Aorta (tissue), 5 donors: ENCODE data around the gene THSD7B. TPM values are rescaled to one million over a fixed set of nuclear protein-coding genes. Genes with fewer than 3 reads are reported as not detected.
A peak's percentile ranks its signal among the peaks of the same experiment; 100 is the strongest.

Source experiments
- ATAC-seq: fragments of 200-7000 bp; cut with Tn5 transposase; one replicate; pipeline ENCODE4 v1.9.1; 2022; ENCODE audit warnings: moderate library complexity; ENCODE audit not compliant: low FRiP score
- DNase-seq, 2 donors: peaks; one replicate each; pipeline ENCODE4 v3.0.0-alpha.2; 2020
- H3K27ac ChIP-seq, 2 donors: one replicate each; pipeline ENCODE4 v1.5.1; 2013; ENCODE audit warnings: low read length in 2 of 2, mild to moderate bottlenecking in 2 of 2, moderate library complexity in 2 of 2, control low read depth in 1 of 2, inconsistent platforms in 1 of 2, low read depth in 1 of 2
- H3K27me3 ChIP-seq, 2 donors: one replicate each; pipeline ENCODE4 v1.6.1; 2013; ENCODE audit warnings: control low read depth in 1 of 2, low read length in 1 of 2, mild to moderate bottlenecking in 1 of 2, moderate library complexity in 1 of 2; ENCODE audit not compliant: insufficient read depth in 2 of 2, control insufficient read depth in 1 of 2
- H3K36me3 ChIP-seq, 2 donors: one replicate each; pipeline ENCODE4 v1.6.1; 2013; ENCODE audit warnings: control low read depth in 1 of 2, low read length in 1 of 2, mild to moderate bottlenecking in 1 of 2; ENCODE audit not compliant: insufficient read depth in 2 of 2, control insufficient read depth in 1 of 2
- H3K4me1 ChIP-seq, 2 donors: one replicate each; pipeline ENCODE4 v1.6.1; 2013; ENCODE audit warnings: low read length in 2 of 2, control low read depth in 1 of 2, mild to moderate bottlenecking in 1 of 2, moderate library complexity in 1 of 2; ENCODE audit not compliant: insufficient read depth in 2 of 2, control insufficient read depth in 1 of 2
- H3K4me3 ChIP-seq, 2 donors: one replicate each; pipeline ENCODE4 v1.5.1; 2013; ENCODE audit warnings: low read length in 2 of 2, control low read depth in 1 of 2, mild to moderate bottlenecking in 1 of 2
- H3K9me3 ChIP-seq: one replicate; pipeline ENCODE4 v1.6.1; 2013; ENCODE audit warnings: mild to moderate bottlenecking, low read length; ENCODE audit not compliant: control insufficient read depth
- WGBS, 2 donors: extraction: QIAGEN DNeasy Blood & Tissue Kit; methylation state at CpG; one replicate each; pipeline ENCODE4 v1.1.7; 2013; 5-methylcytosine and 5-hydroxymethylcytosine counted together
- intact Hi-C, 2 donors: fragments of 100-400 bp; cut with DNase I; formaldehyde crosslinking; loops; one replicate each; pipeline versions ENCODE4 v1.14.2 to v1.15.0; 2022
- polyA plus RNA-seq, 2 donors: library from polyadenylated mRNA; stranded (reverse); fragments of 200-250 nt; gene quantifications; one replicate each; pipeline ENCODE4 v1.2.3, GENCODE V29; 2013
- total RNA-seq, 2 donors: library from RNA; stranded (reverse); fragmentation: NEBNext Ultra II Directional; extraction: Animal tissue kit (Norgen Biotek cat#: 25700); gene quantifications; one replicate each; pipeline ENCODE4 v1.2.1, GENCODE V29; 2021
- donor health status: healthy with polysubstance abuse.
- donor health status: Bipolar disorder and iron deficiency.
- donor health status: DM: no; HTN: no; CAD: no.
- donor health status: DM: no; HTN: no; CAD: no.
- donor health status: DM: yes; HTN: yes; CAD: no.

THSD7B gene
- total and polyA plus RNA-seq, 4 donors, result 0.25 to 5.1 (median 1.8) TPM

- WGBS, 2 donors, result 89 to 96% methylated on average over 1 of the region's 1 CpG
- DNase-seq, result no peak
- Histone ChIP-seq H3K27me3 (no peaks in the 10 kb centered on the region), H3K9me3 (no peaks in the 10 kb centered on the region), H3K4me1 (peaks cover 0 to 3% of the 10 kb centered on the region in 2 donors), H3K36me3 (no peaks in the 10 kb centered on the region), H3K4me3 (no peak overlapping the region), H3K27ac (no peak overlapping the region)
- ATAC-seq, result no peak
- intact Hi-C loops, result no loop called here
Observed at GRCh38 chr2:136844546-136844945, 79.2 kb downstream of the THSD7B start.

DNA sequence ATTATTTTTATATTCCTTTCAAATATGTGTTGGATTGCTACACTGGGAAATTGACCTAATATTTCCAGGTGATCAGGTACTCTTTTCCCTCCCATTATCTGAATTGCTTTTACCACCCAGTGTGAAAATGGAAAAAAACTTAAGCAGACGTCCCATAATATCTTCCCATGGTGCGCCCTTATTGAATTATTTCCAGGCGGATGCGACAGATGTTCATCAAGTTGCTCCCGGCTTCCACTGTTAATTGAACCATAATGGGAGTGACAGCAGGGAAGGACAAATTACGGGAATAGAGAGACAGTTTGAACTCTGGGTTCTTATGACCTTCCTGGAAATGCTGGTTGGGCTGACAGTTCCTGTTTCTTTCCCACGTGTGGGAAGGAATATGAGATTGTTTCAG is 93.3 kb downstream of the THSD7B start:
- Histone ChIP-seq H3K9me3 (no peaks in the 10 kb centered on the region), H3K36me3 (no peaks in the 10 kb centered on the region), H3K27ac (no peak overlapping the region), H3K4me1 (no peaks in the 10 kb centered on the region), H3K27me3 (no peaks in the 10 kb centered on the region), H3K4me3 (no peak overlapping the region)
- no peak for DNase-seq
- intact Hi-C loops, result no loop called here
- no peak for ATAC-seq
- WGBS, 2 donors, result 74 to 77% methylated on average over 7 of the region's 7 CpGs

- ATAC-seq (no peak), DNase-seq (no peak)
- H3K9me3 ChIP-seq, result no peaks in the 10 kb centered on the region
- WGBS, 2 donors, result 84 to 87% methylated on average over 2 of the region's 2 CpGs
- no peaks in the 10 kb centered on the region for H3K4me1 ChIP-seq
- intact Hi-C loops, result no loop called here
- no peak overlapping the region for H3K4me3 ChIP-seq
- H3K27me3 ChIP-seq, result no peaks in the 10 kb centered on the region
- H3K27ac ChIP-seq, result no peak overlapping the region
- H3K36me3 ChIP-seq, result no peaks in the 10 kb centered on the region
Observed at GRCh38 chr2:136860443-136860958, 95.2 kb downstream of the THSD7B start.

GRCh38 chr2:136863468-136863867 is 98.1 kb downstream of the THSD7B start:
- H3K9me3 ChIP-seq, result no peaks in the 10 kb centered on the region
- peak overlapping the region in 1 of 2 donors; percentile 64 for H3K4me3 ChIP-seq
- no peaks in the 10 kb centered on the region for H3K27me3 ChIP-seq
- DNase-seq, result no peak
- intact Hi-C loops, result no loop called here
- peaks cover 0 to 4% of the 10 kb centered on the region in 2 donors for H3K4me1 ChIP-seq
- H3K36me3 ChIP-seq, result no peaks in the 10 kb centered on the region
- ATAC-seq, result peak; percentile 85
- 3 to 6% methylated on average over 6 of the region's 6 CpGs for WGBS, 2 donors
- H3K27ac ChIP-seq, result peak overlapping the region; percentile 63 to 87

DNA sequence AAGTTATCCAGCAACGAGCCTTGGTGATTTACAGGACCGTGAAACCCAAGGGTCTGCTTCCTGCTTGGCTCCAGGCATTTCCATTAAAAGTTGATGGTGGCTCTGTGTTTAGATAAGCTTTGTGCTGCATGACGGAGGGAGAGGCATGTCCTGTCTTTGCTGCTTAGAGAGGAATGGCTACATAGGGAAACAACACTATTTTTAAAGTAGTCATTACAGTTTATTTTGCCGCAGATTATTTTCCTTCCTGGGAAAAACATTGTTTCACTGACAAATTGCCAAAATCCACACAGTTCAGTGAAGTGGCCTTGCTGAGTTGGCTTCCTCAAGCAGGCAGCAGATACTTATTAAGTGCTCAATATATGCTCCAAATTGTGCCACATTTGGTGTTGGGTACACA is 98.5 kb downstream of the THSD7B start:
- Histone ChIP-seq H3K27me3 (no peaks in the 10 kb centered on the region), H3K27ac (peak overlapping the region; percentile 63 to 87), H3K4me1 (peaks cover 0 to 4% of the 10 kb centered on the region in 2 donors), H3K9me3 (no peaks in the 10 kb centered on the region), H3K36me3 (no peaks in the 10 kb centered on the region), H3K4me3 (peak overlapping the region in 1 of 2 donors; percentile 64)
- DNase-seq (no peak), ATAC-seq (peak; percentile 75)
- intact Hi-C loops, result no loop called here
- WGBS, 2 donors, result 1 to 3% methylated on average over 4 of the region's 4 CpGs

DNA sequence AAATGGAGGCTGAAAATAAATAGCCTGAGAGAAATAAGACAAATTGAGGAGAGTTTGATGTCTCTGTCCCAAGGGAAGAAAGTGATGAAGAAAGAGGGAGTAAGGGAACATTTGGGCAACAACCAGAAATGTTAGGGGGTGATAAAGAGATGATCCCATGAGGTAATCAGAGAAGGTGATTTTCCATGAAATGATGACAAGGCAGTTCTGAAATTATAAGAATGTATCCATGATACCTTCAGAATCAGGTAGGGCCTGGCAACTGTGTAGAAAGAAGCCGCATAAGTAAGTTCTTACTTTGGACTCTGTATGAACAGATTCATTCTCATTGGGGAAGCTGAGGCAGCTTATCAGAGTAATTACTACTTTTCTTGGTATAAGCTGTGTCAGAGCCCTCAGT is 106.1 kb downstream of the THSD7B start:
- ATAC-seq, result no peak
- Histone ChIP-seq H3K4me1 (peaks cover 0 to 4% of the 10 kb centered on the region in 2 donors), H3K36me3 (no peaks in the 10 kb centered on the region), H3K9me3 (no peaks in the 10 kb centered on the region), H3K27me3 (no peaks in the 10 kb centered on the region), H3K27ac (no peak overlapping the region), H3K4me3 (no peak overlapping the region)
- no peak for DNase-seq
- WGBS, 2 donors, result 96% methylated on average over 1 of the region's 1 CpG
- intact Hi-C loops, result no loop called here

- Histone ChIP-seq H3K27ac (no peak overlapping the region), H3K36me3 (no peaks in the 10 kb centered on the region), H3K4me1 (no peaks in the 10 kb centered on the region), H3K4me3 (no peak overlapping the region), H3K9me3 (no peaks in the 10 kb centered on the region), H3K27me3 (no peaks in the 10 kb centered on the region)
- intact Hi-C loops, result no loop called here
- no peak for ATAC-seq
- 66 to 73% methylated on average over 6 of the region's 6 CpGs for WGBS, 2 donors
- DNase-seq, result no peak
Observed at GRCh38 chr2:136874258-136874657, 108.9 kb downstream of the THSD7B start.

- WGBS, 2 donors, result 59 to 63% methylated on average over 1 of the region's 1 CpG
- DNase-seq, result no peak
- no peak for ATAC-seq
- Histone ChIP-seq H3K36me3 (no peaks in the 10 kb centered on the region), H3K27me3 (no peaks in the 10 kb centered on the region), H3K4me1 (no peaks in the 10 kb centered on the region), H3K27ac (no peak overlapping the region), H3K4me3 (no peak overlapping the region), H3K9me3 (no peaks in the 10 kb centered on the region)
- intact Hi-C loops, result no loop called here
Observed at GRCh38 chr2:136891100-136891499, 125.8 kb downstream of the THSD7B start.

DNA sequence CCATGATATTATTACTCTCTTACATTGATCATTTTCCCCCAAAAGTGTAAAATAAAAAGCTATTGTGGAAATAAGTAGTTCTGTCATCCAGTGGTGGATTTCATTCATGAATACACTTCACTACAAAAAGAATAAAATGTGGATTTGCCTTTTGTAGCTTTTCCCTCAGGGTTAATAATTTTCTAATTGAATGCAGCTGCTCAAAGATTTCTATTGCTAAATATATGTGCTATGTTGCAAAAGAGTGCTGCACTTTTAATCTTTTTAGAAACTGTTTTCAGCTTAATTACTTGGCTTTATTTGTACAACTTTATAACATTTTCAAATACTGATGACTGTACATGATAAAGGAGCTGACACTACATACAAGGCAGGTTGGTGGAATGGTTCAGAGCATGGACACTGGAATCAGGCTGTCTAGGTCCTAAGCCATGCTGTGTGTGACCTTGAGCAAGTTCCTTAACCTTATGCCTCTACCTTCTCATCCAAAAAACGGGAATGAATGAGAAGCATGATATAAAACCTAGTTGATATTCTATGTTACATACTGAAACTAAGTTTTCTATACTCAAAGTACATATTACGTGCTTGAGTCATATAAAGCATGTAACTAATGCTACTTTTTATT is 128.8 kb downstream of the THSD7B start:
- WGBS, 2 donors, result 95% methylated on average over 2 of the region's 2 CpGs
- ATAC-seq (no peak), DNase-seq (no peak)

More for the DNA sequence above, 128.8 kb downstream of the THSD7B start:
- Histone ChIP-seq H3K36me3 (no peaks in the 10 kb centered on the region), H3K27me3 (no peaks in the 10 kb centered on the region), H3K4me1 (no peaks in the 10 kb centered on the region), H3K9me3 (no peaks in the 10 kb centered on the region), H3K27ac (no peak overlapping the region), H3K4me3 (no peak overlapping the region)
- intact Hi-C loops, result no loop called here
